ENCODE data around the gene NUCB2.

NUCB2 gene

GRCh38 chr11:17272801-17273200 is 3.7 kb upstream of the NUCB2 start:
- DNase-seq: no peak

- no peak for DNase-seq
These were observed 3.3 kb upstream of the NUCB2 start for GRCh38 chr11:17273211-17273610.

GRCh38 chr11:17273668-17274282 is 2.8 kb upstream of the NUCB2 start:
- DNase-seq: peak; percentile 44

- peak; percentile 42 for DNase-seq
These were observed 921 bp upstream of the NUCB2 start for GRCh38 chr11:17275400-17276235.

- peak; percentile 12 for DNase-seq
These were observed 565 bp downstream of the NUCB2 start for GRCh38 chr11:17277024-17277584.

- DNase-seq: no peak
These were observed 4.1 kb downstream of the NUCB2 start for GRCh38 chr11:17280494-17281127.

- no peak for DNase-seq
These were observed 9.8 kb downstream of the NUCB2 start for GRCh38 chr11:17286332-17286731.

- no peak for DNase-seq
These were observed 10.5 kb downstream of the NUCB2 start for GRCh38 chr11:17287058-17287457.

GRCh38 chr11:17291710-17292109 is 15.2 kb downstream of the NUCB2 start:
- no peak for DNase-seq

- DNase-seq: no peak
These were observed 16.8 kb downstream of the NUCB2 start for GRCh38 chr11:17293311-17293710.

GRCh38 chr11:17294033-17294432 is 17.5 kb downstream of the NUCB2 start:
- DNase-seq: no peak

GRCh38 chr11:17296852-17297559 is 20.5 kb downstream of the NUCB2 start:
- DNase-seq: no peak

- no peak for DNase-seq
These were observed 21.8 kb downstream of the NUCB2 start for GRCh38 chr11:17298302-17298701.

GRCh38 chr11:17300372-17300771 is 23.8 kb downstream of the NUCB2 start:
- DNase-seq: no peak

- no peak for DNase-seq
These were observed 37.1 kb downstream of the NUCB2 start for GRCh38 chr11:17313349-17314231.

- peak; percentile 4 for DNase-seq
These were observed 37.7 kb downstream of the NUCB2 start for GRCh38 chr11:17314232-17314547.

GRCh38 chr11:17314904-17315426 is 38.4 kb downstream of the NUCB2 start:
- no peak for DNase-seq

- no peak for DNase-seq
These were observed 52.4 kb downstream of the NUCB2 start for GRCh38 chr11:17328871-17329494.

- DNase-seq: no peak
These were observed 55.1 kb downstream of the NUCB2 start for GRCh38 chr11:17331669-17332068.

- no peak for DNase-seq
These were observed 57.5 kb downstream of the NUCB2 start for GRCh38 chr11:17333799-17334586.

GRCh38 chr11:17343257-17343656 is 66.7 kb downstream of the NUCB2 start:
- no peak for DNase-seq
